GM06990 (cell line): ENCODE results near the gene PSIP1.
A peak's percentile ranks its signal among the peaks of the same experiment; 100 is the strongest.

Experiments used
- DNase-seq: peaks from one replicate; pipeline ENCODE4 v3.0.0-alpha.2; 2011; ENCODE audit not compliant: insufficient read length; ENCODE audit errors: extremely low read depth
- H3K27me3 ChIP-seq: replicated peaks from 2 replicates; pipeline ENCODE4 v1.6.0; 2011; ENCODE audit warnings: low read length; ENCODE audit not compliant: control insufficient read depth, insufficient read depth
- H3K36me3 ChIP-seq: 2 replicates; pipeline ENCODE4 v1.5.1; 2011; ENCODE audit warnings: low read length; ENCODE audit not compliant: control insufficient read depth, insufficient read depth
- H3K4me3 ChIP-seq: replicated peaks from 2 replicates; pipeline ENCODE4 v1.5.1; 2011; ENCODE audit warnings: low read depth, mild to moderate bottlenecking, control low read depth, low read length
- TF ChIP-seq, protein P1 (sequence below): IDR thresholded peaks from 2 replicates; pipeline ENCODE4 v1.5.1; 2011; ENCODE audit warnings: low read length, control low read depth, mild to moderate bottlenecking, inconsistent platforms; ENCODE audit not compliant: insufficient read depth, poor library complexity, severe bottlenecking

PSIP1 gene

DNA sequence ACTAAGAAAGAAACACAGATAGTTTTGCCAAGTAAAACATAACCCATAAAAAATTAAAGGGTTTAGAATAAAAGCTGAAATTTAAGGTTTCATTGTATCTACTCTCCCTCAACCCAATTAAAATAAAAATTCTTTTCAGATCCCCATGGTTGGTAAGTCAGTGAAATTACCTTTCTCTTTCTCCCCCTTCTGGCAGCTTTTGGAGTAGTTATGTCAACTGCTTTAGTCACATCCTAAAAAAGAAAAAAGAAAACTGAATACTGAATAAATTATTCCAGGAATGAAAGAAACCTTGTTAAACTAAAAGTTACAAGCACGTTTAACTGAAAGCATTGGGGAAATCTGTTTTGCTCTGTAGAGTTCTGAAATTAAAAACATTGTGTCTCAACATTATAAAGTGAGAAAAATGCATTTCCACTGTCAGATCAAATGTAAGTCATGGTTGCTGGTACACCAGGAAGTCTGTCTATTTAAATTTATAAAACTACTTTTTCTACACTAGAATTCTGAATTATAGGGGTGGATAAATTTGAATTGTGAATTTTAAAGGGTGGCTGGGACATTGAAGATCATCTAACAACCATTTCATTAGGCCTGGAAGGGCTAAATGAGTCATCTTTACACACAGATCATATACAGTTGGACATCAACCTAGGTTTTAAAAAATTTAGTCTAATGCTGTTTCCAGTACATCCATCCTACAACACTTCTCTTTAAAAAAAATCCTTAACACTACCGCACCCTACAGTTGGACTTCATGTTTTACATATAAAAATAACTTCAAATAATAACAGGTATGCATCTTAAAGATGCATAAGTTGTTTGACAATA, 24.7 kb downstream of the PSIP1 start:
- DNase-seq, result no peak
- Histone ChIP-seq H3K36me3 (peaks cover 6% of the 10 kb centered on the region), H3K27me3 (no peaks in the 10 kb centered on the region), H3K4me3 (no peak overlapping the region)
- TF ChIP-seq, protein P1, sequence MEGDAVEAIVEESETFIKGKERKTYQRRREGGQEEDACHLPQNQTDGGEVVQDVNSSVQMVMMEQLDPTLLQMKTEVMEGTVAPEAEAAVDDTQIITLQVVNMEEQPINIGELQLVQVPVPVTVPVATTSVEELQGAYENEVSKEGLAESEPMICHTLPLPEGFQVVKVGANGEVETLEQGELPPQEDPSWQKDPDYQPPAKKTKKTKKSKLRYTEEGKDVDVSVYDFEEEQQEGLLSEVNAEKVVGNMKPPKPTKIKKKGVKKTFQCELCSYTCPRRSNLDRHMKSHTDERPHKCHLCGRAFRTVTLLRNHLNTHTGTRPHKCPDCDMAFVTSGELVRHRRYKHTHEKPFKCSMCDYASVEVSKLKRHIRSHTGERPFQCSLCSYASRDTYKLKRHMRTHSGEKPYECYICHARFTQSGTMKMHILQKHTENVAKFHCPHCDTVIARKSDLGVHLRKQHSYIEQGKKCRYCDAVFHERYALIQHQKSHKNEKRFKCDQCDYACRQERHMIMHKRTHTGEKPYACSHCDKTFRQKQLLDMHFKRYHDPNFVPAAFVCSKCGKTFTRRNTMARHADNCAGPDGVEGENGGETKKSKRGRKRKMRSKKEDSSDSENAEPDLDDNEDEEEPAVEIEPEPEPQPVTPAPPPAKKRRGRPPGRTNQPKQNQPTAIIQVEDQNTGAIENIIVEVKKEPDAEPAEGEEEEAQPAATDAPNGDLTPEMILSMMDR, result peak; percentile 45

DNA sequence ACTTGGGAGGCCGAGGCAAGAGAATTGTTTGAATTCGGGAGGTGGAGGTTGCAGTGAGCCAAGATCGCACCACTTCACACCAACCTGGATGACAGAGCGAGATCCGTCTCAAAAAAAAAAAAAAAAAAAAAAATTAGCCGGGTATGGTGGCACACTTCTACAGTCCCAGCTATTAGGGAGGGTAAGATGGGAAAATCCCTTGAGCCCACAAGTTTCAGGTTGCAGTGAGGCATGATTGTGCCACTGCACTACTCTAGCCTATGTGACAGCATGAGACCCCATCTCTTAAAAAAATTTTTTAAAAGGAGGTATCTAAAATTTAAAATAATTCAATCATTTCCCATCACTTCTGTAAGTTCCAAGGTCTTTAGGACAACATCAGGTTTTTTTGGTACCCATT, 26.0 kb downstream of the PSIP1 start:
- Histone ChIP-seq H3K36me3 (peaks cover 6% of the 10 kb centered on the region), H3K4me3 (no peak overlapping the region), H3K27me3 (no peaks in the 10 kb centered on the region)
- DNase-seq, result no peak
- TF ChIP-seq, protein P1, result no peak

DNA sequence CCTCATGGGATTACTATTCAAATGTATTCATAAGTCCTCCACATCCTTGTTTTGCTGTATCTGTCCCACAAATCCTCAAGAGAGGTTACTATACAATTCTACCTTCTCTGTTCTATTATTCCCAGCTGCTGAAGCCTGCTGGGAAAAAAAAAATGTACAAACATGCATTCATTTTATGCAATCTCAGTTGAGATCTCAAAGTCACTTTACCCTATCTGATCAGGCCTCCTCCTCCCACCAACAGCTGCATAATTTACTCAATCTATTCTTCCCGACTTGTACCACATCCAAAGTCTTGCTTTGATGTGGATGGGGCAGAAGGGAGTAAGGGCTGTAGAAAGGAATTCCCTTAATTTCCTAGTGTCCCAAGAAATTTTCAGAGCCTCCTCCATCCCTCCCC, 28.6 kb downstream of the PSIP1 start:
- no peak for DNase-seq
- TF ChIP-seq, protein P1, result no peak
- Histone ChIP-seq H3K27me3 (no peaks in the 10 kb centered on the region), H3K4me3 (no peak overlapping the region), H3K36me3 (peaks cover 5% of the 10 kb centered on the region)

DNA sequence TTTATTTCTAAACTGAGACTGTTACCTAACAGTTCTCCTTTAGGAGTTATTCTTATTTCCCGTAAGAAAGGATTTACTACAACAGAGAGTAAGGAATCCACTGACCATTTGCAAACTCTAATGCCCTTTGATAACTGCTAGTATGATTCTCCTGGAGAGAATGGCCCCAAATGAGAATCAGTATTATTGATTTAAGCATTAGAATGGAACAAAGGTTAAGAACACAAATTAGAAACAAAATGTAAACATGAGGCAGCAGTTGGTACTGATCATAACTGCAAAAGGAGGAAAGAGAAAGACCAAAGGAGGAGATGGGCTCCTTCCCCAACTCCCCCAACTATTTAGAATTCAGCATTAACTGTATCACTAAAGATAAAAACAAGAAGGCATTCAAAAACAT, 30.7 kb downstream of the PSIP1 start:
- TF ChIP-seq, protein P1, result no peak
- Histone ChIP-seq H3K4me3 (no peak overlapping the region), H3K27me3 (no peaks in the 10 kb centered on the region), H3K36me3 (peaks cover 8% of the 10 kb centered on the region)
- DNase-seq, result no peak

DNA sequence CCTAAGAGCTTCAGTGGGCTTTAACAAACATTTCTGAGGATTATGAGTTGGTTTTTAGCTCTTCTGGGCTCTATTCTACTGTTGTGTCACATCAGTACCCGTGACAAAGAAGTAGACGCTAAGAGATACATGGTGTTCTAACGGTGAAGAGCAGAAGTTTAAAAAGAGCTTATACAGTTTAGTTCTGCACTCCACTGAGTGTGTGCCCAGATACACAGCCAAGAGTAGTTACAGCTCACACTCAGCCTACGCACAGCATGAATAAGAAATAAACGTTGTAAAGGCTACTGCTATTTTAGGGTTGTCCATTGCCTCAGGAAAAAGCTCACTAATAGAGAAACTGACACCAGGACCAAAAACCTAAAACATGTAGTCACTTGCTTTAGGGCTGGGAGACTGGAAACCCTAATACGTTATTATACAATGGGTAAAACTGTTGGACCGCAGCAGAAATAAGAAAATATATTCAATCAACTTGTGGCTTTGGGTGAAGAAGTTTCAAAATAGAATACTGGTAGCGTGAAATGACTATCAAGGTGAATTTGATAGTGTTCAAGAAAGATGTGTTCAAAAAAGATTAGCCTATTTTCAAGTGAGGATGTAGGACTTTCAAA, 34.7 kb downstream of the PSIP1 start:
- no peak overlapping the region for H3K4me3 ChIP-seq
- peaks cover 3% of the 10 kb centered on the region for H3K36me3 ChIP-seq
- TF ChIP-seq, protein P1, result no peak
- no peaks in the 10 kb centered on the region for H3K27me3 ChIP-seq
- DNase-seq, result no peak

DNA sequence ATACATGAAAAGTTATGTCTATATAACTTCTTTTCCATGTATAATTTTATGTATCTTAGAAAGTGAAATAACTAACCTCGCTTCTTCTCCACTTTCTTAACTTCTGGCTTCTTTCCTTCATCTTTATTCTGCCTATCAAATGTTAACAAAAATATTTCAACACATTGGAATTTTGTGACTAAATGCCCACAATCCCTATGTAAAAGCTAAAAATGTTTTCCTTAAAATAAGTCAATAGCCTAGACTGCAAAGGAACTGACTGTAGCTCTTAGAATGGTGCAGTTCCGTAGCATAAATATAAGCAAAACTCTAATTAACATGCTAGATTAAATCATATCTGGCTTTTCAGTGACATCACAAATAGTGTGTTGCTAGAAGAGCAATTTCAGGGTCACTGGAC, 40.9 kb downstream of the PSIP1 start:
- DNase-seq, result no peak
- Histone ChIP-seq H3K4me3 (no peak overlapping the region), H3K36me3 (peaks cover 7% of the 10 kb centered on the region), H3K27me3 (no peaks in the 10 kb centered on the region)
- TF ChIP-seq, protein P1, result no peak
